Measurements from ENCODE around the gene C2orf78. TPM values are rescaled to one million over a fixed set of nuclear protein-coding genes. Genes with fewer than 3 reads are reported as not detected.
"Not testable (repeated sequence)": the region's sequence is repeated elsewhere in the genome, so short reads cannot be mapped to it uniquely, and the experiment has no call there.

The C2orf78 gene
- total RNA-seq, 2 donors from 2014 or later: not detected

DNA sequence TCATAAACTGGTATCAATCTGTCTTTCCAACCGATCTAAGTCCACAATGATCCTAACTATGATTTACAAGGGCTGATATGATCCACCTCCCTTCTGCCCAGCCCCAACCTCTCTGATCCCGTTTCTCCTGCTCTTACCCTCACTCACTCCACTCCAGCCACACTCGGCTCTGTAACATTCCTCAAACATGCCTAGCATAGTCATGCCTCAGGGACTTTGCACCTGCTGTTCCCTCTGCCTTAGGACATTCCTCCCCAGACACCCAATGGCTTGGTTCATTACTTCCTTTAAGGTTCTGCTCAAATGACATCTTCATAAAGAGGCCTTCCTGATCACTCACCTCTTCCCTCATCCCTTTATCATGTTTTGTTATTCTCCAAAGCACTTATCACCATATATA is 13.3 kb upstream of the C2orf78 start:
- no peak for TF ChIP-seq POLR2A (IDR thresholded peaks at IDR 0.05)
- TF ChIP-seq, protein P1, sequence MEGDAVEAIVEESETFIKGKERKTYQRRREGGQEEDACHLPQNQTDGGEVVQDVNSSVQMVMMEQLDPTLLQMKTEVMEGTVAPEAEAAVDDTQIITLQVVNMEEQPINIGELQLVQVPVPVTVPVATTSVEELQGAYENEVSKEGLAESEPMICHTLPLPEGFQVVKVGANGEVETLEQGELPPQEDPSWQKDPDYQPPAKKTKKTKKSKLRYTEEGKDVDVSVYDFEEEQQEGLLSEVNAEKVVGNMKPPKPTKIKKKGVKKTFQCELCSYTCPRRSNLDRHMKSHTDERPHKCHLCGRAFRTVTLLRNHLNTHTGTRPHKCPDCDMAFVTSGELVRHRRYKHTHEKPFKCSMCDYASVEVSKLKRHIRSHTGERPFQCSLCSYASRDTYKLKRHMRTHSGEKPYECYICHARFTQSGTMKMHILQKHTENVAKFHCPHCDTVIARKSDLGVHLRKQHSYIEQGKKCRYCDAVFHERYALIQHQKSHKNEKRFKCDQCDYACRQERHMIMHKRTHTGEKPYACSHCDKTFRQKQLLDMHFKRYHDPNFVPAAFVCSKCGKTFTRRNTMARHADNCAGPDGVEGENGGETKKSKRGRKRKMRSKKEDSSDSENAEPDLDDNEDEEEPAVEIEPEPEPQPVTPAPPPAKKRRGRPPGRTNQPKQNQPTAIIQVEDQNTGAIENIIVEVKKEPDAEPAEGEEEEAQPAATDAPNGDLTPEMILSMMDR (IDR thresholded peaks at IDR 0.05): no peak
- 92 to 95% methylated on average over 3 of the region's 3 CpGs for WGBS, 2 donors
- ATAC-seq (no peak), DNase-seq (no peak)
- Histone ChIP-seq H3K9me3 (no peaks in the 10 kb centered on the region), H3K4me1 (no peaks in the 10 kb centered on the region), H3K4me3 (no peak overlapping the region), H3K36me3 (replicated peaks in 1 of 2; ENCODE audit: insufficient read depth in 1 of 2, low read depth in 2 of 2) (peaks cover 0 to 20% of the 10 kb centered on the region in 2 donors), H3K27me3 (no peaks in the 10 kb centered on the region), H3K27ac (no peak overlapping the region)
- intact Hi-C loops (cut with DNase I): no loop called here

- Histone ChIP-seq H3K4me3 (no peak overlapping the region), H3K9me3 (no peaks in the 10 kb centered on the region), H3K36me3 (replicated peaks in 1 of 2; ENCODE audit: insufficient read depth in 1 of 2, low read depth in 2 of 2) (peaks cover 0 to 15% of the 10 kb centered on the region in 2 donors), H3K4me1 (no peaks in the 10 kb centered on the region), H3K27me3 (no peaks in the 10 kb centered on the region), H3K27ac (no peak overlapping the region)
- intact Hi-C loops (cut with DNase I): no loop called here
- TF ChIP-seq POLR2A (IDR thresholded peaks at IDR 0.05): no peak
- TF ChIP-seq, protein P1 (IDR thresholded peaks at IDR 0.05): no peak
- DNase-seq (no peak), ATAC-seq (no peak)
Measured at GRCh38 chr2:73772819-73773218, 11.2 kb upstream of the C2orf78 start.

DNA sequence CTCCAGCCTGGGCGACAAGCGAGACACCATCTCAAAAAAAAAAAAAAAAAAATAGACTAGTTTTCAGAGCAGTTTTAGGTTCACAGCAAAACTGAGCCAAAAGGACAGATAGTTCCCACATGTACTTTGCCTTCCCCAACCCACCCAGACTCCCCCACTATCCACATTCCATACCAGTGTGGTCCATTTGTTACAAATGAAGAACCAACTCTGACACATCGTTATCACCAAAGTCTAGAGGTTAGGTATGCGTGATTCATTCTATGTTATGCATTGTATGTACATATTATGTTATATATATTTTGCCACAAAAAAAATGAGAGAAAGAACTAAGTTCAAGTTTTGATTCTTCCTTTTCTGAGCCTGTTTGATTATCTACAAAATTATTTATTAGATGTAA is 7.6 kb upstream of the C2orf78 start:
- peaks cover 0 to 8% of the 10 kb centered on the region in 2 donors for H3K36me3 ChIP-seq (replicated peaks in 1 of 2; ENCODE audit: insufficient read depth in 1 of 2, low read depth in 2 of 2)
- H3K9me3 ChIP-seq: no peaks in the 10 kb centered on the region
- DNase-seq (no peak), ATAC-seq (no peak)
- intact Hi-C loops (cut with DNase I): no loop called here
- no peak overlapping the region for H3K27ac ChIP-seq
- H3K27me3 ChIP-seq: no peaks in the 10 kb centered on the region
- H3K4me1 ChIP-seq: peaks cover 16% of the 10 kb centered on the region
- H3K4me3 ChIP-seq: no peak overlapping the region
- WGBS, 2 donors: 92 to 97% methylated on average over 4 of the region's 4 CpGs
- TF ChIP-seq POLR2A (IDR thresholded peaks at IDR 0.05): no peak
- TF ChIP-seq, protein P1 (IDR thresholded peaks at IDR 0.05): no peak

GRCh38 chr2:73776869-73777519 is 7.0 kb upstream of the C2orf78 start:
- H3K9me3 ChIP-seq: no peaks in the 10 kb centered on the region
- no peak overlapping the region for H3K27ac ChIP-seq
- ATAC-seq (no peak), DNase-seq (no peak)
- 81% methylated on average over 8 of the region's 8 CpGs for WGBS, 2 donors
- no peaks in the 10 kb centered on the region for H3K27me3 ChIP-seq
- TF ChIP-seq, protein P1 (IDR thresholded peaks at IDR 0.05): no peak
- no peak for TF ChIP-seq POLR2A (IDR thresholded peaks at IDR 0.05)
- intact Hi-C loops (cut with DNase I): no loop called here
- no peak overlapping the region for H3K4me3 ChIP-seq
- H3K4me1 ChIP-seq: peaks cover 16% of the 10 kb centered on the region
- peaks cover 0 to 8% of the 10 kb centered on the region in 2 donors for H3K36me3 ChIP-seq (replicated peaks in 1 of 2; ENCODE audit: insufficient read depth in 1 of 2, low read depth in 2 of 2)

DNA sequence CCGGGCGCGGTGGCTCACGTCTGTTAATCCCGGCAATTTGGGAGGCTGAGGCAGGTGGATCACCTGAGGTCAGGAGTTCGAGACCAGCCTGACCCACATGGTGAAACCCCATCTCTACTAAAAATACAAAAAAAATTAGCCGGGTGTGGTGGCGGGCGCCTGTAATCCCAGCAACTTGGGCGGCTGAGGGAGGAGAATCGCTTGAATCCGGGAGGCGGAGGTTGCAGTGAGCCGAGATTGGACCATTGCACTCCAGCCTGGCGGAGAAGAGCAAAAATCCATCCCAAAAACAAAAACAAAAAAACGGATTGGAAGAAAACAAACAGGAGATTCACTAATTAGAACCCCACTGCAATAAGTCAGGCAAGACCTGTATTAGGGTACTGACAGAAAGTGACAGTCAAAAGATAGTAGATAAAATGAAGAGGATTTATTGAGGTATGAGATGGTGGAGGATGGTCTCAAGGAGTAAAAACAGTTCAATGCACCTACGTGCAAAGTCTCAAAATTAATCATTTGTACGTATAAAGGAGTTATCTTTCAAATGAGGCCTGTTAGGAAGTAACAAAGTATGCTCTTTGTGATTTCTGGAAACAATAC is 5.0 kb upstream of the C2orf78 start:
- WGBS, 2 donors: 63 to 74% methylated on average over 18 of the region's 18 CpGs
- ATAC-seq; H3K36me3 ChIP-seq (replicated peaks in 1 of 2; ENCODE audit: insufficient read depth in 1 of 2, low read depth in 2 of 2); H3K27me3 ChIP-seq; H3K9me3 ChIP-seq; intact Hi-C loops (cut with DNase I); DNase-seq: not testable (repeated sequence)
- peaks cover 16% of the 10 kb centered on the region for H3K4me1 ChIP-seq
- peak overlapping the region in 1 of 4 donors; percentile 68 for H3K27ac ChIP-seq
- peak overlapping the region in 1 of 2 donors; percentile 90 for H3K4me3 ChIP-seq
